Measurements from ENCODE around the gene KCTD20. TPM values are rescaled to one million over a fixed set of nuclear protein-coding genes. Genes with fewer than 3 reads are reported as not detected.

KCTD20 gene
- total RNA-seq, 1 donor from 2014 or later = 21.9 TPM

DNA sequence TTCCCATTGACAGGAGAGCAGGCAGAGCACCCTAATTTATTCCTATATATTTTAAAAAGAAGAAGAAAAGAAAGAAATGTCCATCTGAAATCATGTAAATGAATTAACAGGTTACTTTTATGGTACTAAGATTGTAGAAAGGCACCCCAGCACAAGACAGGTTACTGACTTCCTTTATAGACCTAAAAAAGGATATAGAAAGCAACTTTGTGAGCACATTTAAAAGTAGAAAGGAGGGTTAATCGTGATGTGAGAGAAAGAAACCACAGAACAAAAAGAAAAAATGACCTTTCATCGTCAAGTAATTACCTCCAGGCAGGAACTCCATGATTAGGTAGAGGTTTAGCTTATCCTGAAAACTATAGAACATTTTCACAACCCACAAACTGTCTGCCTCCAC, 74.6 kb downstream of the KCTD20 start:
- intact Hi-C loops (cut with micrococcal nuclease) = no loop called here

GRCh38 chr6:36519352-36519751, 76.6 kb downstream of the KCTD20 start:
- no peak for DNase-seq
- no peak for ATAC-seq
- intact Hi-C loops (cut with micrococcal nuclease) = no loop called here

More for the DNA sequence above, 74.6 kb downstream of the KCTD20 start:
- DNase-seq (no peak), ATAC-seq (no peak)

GRCh38 chr6:36523451-36523850, 80.7 kb downstream of the KCTD20 start:
- ATAC-seq (no peak), DNase-seq (no peak)
- intact Hi-C loops (cut with micrococcal nuclease) = no loop called here

GRCh38 chr6:36523936-36524499, 81.2 kb downstream of the KCTD20 start:
- intact Hi-C loops (cut with micrococcal nuclease) = no loop called here
- DNase-seq (no peak), ATAC-seq (no peak)

GRCh38 chr6:36524871-36525270, 82.1 kb downstream of the KCTD20 start:
- intact Hi-C loops (cut with micrococcal nuclease) = no loop called here
- ATAC-seq (no peak), DNase-seq (no peak)

DNA sequence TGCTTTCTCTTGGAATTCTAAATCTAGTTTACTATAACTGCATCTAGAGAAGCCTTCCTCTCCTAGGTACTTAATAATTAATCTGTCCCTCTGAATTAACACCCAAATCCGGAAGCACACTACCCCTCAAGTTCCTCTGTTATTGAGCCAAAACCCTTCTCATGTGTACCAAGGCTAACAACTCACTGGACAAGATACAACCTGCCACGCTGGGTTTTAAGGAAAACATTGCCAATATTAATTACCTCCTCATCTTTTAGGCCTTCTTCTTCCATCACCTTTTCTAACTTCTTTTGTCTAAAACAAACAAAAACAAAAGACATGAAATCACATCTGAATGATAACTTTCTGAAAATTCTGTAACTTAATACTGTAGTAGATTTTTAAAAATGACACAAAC, 82.5 kb downstream of the KCTD20 start:
- intact Hi-C loops (cut with micrococcal nuclease) = no loop called here
- ATAC-seq (no peak), DNase-seq (no peak)

DNA sequence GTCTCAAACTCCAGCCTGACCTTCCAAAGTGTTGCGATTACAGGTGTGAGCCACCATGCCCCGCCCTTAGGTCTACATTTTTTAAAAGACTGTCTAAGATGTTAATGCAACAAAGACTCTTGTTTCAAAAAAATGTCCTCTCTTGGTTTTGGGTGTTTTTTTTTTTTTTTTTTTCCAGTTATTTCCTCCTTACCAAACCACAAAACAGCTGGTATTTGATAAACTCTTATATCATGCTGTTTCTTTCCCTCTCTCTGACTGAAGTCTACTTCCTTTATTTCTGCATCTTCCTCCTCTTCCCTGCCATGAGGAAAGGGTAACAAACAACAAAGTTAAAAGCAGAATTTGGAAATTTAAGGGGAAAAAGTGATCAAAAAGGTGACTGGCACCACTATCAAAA, 83.3 kb downstream of the KCTD20 start:
- no peak for ATAC-seq

GRCh38 chr6:36533321-36533720, 90.5 kb downstream of the KCTD20 start:
- intact Hi-C loops (cut with micrococcal nuclease) = no loop called here
- ATAC-seq = no peak
- DNase-seq = no peak

More for the DNA sequence above, 83.3 kb downstream of the KCTD20 start:
- intact Hi-C loops (cut with micrococcal nuclease) = no loop called here
- no peak for DNase-seq

- DNase-seq (no peak), ATAC-seq (no peak)
- intact Hi-C loops (cut with micrococcal nuclease) = no loop called here
Measured at GRCh38 chr6:36536873-36537547, 94.2 kb downstream of the KCTD20 start.

DNA sequence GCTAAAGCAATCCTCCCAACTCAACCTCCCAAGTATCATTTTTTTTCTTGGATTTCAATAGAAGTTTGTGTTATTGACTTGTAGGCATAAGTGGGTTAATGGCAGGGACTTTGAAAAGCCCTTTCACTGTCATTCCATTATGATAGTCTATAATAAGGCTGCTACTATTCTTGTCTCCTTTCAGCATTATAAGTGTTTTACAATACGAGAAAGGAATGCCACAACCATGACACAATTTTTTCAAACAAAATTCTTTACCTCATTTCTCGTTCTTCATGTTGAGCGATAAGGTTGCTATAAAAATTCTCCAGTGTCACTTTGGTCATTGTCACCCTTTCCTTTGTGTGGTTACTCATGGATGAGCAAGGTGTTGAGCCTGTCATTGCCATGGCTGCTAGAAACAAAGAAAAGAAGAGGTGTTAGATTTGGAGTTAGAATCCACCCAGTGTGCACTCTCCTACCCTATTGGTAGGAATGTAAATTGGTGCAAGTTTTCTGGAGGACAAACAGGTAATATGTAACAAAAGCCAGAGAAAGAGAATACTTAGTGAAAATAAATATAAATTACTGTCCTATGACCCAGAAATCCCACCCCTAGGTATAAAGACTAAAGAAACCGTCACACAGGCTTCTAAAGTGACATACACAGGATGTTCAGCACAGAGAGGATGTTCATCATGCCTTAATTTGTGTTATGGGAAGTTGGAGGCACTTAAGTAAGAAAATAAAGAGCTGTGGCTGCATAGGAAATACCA, 97.2 kb downstream of the KCTD20 start:
- DNase-seq (no peak), ATAC-seq (peak; percentile 95)
- intact Hi-C loops (cut with micrococcal nuclease) = loop anchor here (10.0 kb wide), 1 partner anchor 55 kb away; the partner anchor contains the start of gene SRSF3

Other genes with a start within 250 kb of the KCTD20 start
- gene BRPF3, start 246.3 kb upstream of the KCTD20 start, total RNA-seq = 23.5 TPM
- gene PNPLA1, start 172.9 kb upstream of the KCTD20 start, total RNA-seq = not detected
- gene BNIP5, start 106.1 kb upstream of the KCTD20 start, total RNA-seq = not detected
- 0.15 TPM for gene ETV7, start 55.3 kb upstream of the KCTD20 start, total RNA-seq
- gene PXT1, start 146 bp upstream of the KCTD20 start, total RNA-seq = 0.15 TPM
- 19.4 TPM for gene STK38, start 104.5 kb downstream of the KCTD20 start, total RNA-seq
- 123 TPM for gene SRSF3, start 151.4 kb downstream of the KCTD20 start, total RNA-seq
- 40.0 TPM for gene CDKN1A, start 235.7 kb downstream of the KCTD20 start, total RNA-seq

Data from left ventricle myocardium superior (tissue), 1 donor.